NCI-H1417 (cell line): ENCODE measurements around the gene HOXB8.

Experiments used
- DNase-seq, 3 experiments: peaks; one replicate each; lab custom pipeline; 2025; lab: John Stamatoyannopoulos, UW

HOXB8 gene

GRCh38 chr17:48583708-48584222 is 31.3 kb downstream of the HOXB8 start:
- DNase-seq: no peak

- DNase-seq: no peak
Measured at GRCh38 chr17:48582750-48583069, 32.4 kb downstream of the HOXB8 start.

- DNase-seq: peak in 1 of 3 experiments; percentile 15
Measured at GRCh38 chr17:48579760-48580554, 35.1 kb downstream of the HOXB8 start.

GRCh38 chr17:48579471-48579759 is 35.7 kb downstream of the HOXB8 start:
- no peak for DNase-seq

- no peak for DNase-seq
Measured at GRCh38 chr17:48578616-48579470, 36.2 kb downstream of the HOXB8 start.

- no peak for DNase-seq
Measured at GRCh38 chr17:48577946-48578615, 37.0 kb downstream of the HOXB8 start, which contains the start of gene HOXB4. Gene HOXB4, minus strand, starts transcription at chr17:48578350. Its CDS starts 31 bp downstream, at chr17:48578319.

GRCh38 chr17:48577330-48577945 is 37.7 kb downstream of the HOXB8 start:
- peak in 1 of 3 experiments; percentile 44 for DNase-seq

GRCh38 chr17:48576479-48577309 is 38.4 kb downstream of the HOXB8 start:
- DNase-seq: no peak

GRCh38 chr17:48575673-48576478 is 39.2 kb downstream of the HOXB8 start:
- DNase-seq: no peak

- peak; percentile 59 to 97 (median 84) for DNase-seq
Measured at GRCh38 chr17:48575066-48575582, 40.0 kb downstream of the HOXB8 start.

GRCh38 chr17:48574505-48575065 is 40.5 kb downstream of the HOXB8 start:
- DNase-seq: no peak

GRCh38 chr17:48571826-48572417 is 43.2 kb downstream of the HOXB8 start:
- no peak for DNase-seq

- peak in 1 of 3 experiments; percentile 26 for DNase-seq
Measured at GRCh38 chr17:48571024-48571818, 43.9 kb downstream of the HOXB8 start.

- no peak for DNase-seq
Measured at GRCh38 chr17:48570325-48571023, 44.6 kb downstream of the HOXB8 start.

GRCh38 chr17:48569674-48570324 is 45.3 kb downstream of the HOXB8 start:
- DNase-seq: no peak

- peak in 1 of 3 experiments; percentile 49 for DNase-seq
Measured at GRCh38 chr17:48569240-48569582, 45.9 kb downstream of the HOXB8 start.

- DNase-seq: peak in 2 of 3 experiments; percentile 37 to 69
Measured at GRCh38 chr17:48568499-48569239, 46.4 kb downstream of the HOXB8 start.
